Uterus (tissue), 2 donors: ENCODE data around the gene TRAF3.

ENCODE experiments used
- POLR2A ChIP-seq, 2 donors: fragments of 450-650 bp; IDR thresholded peaks; one replicate each; pipeline ENCODE4 v1.6.1; 2016; ENCODE audit warnings: antibody characterized with exemption in 2 of 2, mild to moderate bottlenecking in 1 of 2, moderate library complexity in 1 of 2
- TF ChIP-seq, protein P1 (sequence below), 4 experiments: fragments of 200-600 bp in 2 of 4; fragments of 450-650 bp in 2 of 4; sonication (generic) in 2 of 4; IDR thresholded peaks; one replicate each; pipeline ENCODE4 v1.5.1; 2016 to 2019; ENCODE audit warnings: antibody characterized with exemption in 4 of 4, mild to moderate bottlenecking in 2 of 4, moderate library complexity in 1 of 4

DNA sequence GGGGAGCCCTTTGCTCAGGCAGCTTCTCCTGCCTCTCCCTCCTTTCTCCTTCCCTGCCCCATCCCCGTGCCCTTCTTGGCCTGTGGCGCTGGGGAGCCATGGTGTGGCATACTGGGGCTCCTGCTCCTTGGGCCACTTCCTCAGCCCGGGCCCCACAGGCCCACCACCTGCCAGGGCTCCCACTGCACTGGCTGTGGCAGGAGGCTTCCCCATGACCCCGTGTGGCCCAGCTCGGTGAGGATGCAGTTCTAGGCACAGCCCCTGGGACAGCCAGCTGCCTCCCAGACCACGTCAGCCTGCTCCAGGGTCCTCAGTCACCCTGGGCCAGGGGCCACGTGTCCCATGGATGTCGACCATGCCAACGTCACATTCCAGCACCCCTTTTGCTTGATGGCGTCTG is 132.2 kb downstream of the TRAF3 start:
- TF ChIP-seq, protein P1, sequence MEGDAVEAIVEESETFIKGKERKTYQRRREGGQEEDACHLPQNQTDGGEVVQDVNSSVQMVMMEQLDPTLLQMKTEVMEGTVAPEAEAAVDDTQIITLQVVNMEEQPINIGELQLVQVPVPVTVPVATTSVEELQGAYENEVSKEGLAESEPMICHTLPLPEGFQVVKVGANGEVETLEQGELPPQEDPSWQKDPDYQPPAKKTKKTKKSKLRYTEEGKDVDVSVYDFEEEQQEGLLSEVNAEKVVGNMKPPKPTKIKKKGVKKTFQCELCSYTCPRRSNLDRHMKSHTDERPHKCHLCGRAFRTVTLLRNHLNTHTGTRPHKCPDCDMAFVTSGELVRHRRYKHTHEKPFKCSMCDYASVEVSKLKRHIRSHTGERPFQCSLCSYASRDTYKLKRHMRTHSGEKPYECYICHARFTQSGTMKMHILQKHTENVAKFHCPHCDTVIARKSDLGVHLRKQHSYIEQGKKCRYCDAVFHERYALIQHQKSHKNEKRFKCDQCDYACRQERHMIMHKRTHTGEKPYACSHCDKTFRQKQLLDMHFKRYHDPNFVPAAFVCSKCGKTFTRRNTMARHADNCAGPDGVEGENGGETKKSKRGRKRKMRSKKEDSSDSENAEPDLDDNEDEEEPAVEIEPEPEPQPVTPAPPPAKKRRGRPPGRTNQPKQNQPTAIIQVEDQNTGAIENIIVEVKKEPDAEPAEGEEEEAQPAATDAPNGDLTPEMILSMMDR (IDR thresholded peaks at IDR 0.05) = no peak
- TF ChIP-seq POLR2A (IDR thresholded peaks at IDR 0.05) = no peak
